ENCODE results near the gene RNU1-3. TPM values are rescaled to one million over a fixed set of nuclear protein-coding genes. Genes with fewer than 3 reads are reported as not detected.
"Not testable (repeated sequence)": the region's sequence is repeated elsewhere in the genome, so short reads cannot be mapped to it uniquely, and the experiment has no call there.

The RNU1-3 gene
- total RNA-seq, 1 experiment from 2014 or later = under 0.01 TPM

DNA sequence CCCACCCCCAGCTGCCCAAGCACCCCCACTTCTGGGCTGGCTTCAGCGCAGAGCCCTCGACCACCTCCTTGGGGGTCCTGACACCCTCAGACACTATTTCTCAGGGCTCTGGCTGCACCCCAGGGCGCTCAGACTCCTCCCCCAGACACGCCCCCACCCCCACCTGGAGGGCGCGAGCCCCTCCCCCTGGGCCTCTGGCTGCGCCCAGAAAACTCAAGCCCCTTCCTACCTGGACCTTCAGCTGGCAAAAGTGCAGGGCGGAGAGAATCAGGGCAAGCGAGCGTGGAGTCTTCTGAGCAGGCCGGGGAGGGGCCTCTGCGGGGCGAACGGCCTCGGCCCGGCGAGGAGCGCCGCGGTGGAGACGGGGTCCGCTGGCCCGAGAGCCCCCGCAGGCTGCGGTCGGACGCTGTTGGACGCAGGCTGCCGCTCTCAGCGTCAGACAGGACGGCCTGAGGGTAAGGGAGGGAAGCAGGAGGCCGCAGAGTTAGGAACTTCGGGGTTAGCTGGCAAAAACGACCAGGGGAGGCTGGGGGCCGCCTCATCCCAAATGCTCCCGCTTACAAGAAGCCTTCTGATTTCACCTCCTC is 36.0 kb downstream of the RNU1-3 start:
- peak in 1 of 2 experiments; percentile 73 for DNase-seq (ENCODE audit: low read depth in 1 of 2, low spot score in 2 of 2)
- H3K9me3 ChIP-seq (replicated peaks) = no peaks in the 10 kb centered on the region; the same call in 1 of the 2 replicates
- H3K4me3 ChIP-seq = no peak overlapping the region
- H3K36me3 ChIP-seq = peaks cover 51% of the 10 kb centered on the region
- no peaks in the 10 kb centered on the region for H3K27me3 ChIP-seq (replicated peaks)
- no peaks in the 10 kb centered on the region for H3K4me1 ChIP-seq (replicated peaks)
- no peak overlapping the region for H3K27ac ChIP-seq

DNA sequence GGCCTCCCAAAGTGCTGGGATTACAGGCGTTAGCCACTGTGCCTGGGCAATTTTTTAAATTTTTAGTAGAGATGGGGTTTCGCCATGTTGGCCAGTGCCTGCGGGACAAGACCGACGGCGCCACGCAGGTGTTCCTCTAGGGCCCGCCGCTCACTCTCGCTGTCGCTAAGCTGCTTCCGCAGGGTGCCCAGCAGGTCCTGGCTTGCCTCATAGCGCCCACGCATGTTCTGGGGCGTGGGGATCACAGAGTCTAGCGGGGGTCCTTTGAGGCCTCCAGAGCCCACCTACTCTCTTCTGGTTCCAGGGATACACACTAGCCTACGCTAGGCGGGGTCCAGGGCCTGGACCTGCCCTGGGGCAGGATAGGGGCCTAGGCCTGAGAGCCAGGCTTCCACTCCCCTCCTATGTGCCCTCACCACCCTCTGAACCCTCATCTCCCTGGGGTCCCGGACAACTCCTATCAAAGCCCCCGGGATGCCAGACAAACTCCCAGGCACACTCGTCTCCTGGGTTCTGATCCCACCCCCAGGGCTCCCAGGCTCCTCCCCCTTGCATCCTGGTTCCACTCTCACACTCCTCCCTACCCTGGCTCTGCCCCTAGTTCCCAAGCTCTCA is 36.7 kb downstream of the RNU1-3 start:
- not testable (repeated sequence) for H3K9me3 ChIP-seq (replicated peaks); H3K27ac ChIP-seq; H3K4me3 ChIP-seq; H3K4me1 ChIP-seq (replicated peaks); H3K27me3 ChIP-seq (replicated peaks)
- H3K36me3 ChIP-seq = peaks cover 58% of the 10 kb centered on the region
- peak in 1 of 2 experiments; percentile 72 for DNase-seq (ENCODE audit: low read depth in 1 of 2, low spot score in 2 of 2)

DNA sequence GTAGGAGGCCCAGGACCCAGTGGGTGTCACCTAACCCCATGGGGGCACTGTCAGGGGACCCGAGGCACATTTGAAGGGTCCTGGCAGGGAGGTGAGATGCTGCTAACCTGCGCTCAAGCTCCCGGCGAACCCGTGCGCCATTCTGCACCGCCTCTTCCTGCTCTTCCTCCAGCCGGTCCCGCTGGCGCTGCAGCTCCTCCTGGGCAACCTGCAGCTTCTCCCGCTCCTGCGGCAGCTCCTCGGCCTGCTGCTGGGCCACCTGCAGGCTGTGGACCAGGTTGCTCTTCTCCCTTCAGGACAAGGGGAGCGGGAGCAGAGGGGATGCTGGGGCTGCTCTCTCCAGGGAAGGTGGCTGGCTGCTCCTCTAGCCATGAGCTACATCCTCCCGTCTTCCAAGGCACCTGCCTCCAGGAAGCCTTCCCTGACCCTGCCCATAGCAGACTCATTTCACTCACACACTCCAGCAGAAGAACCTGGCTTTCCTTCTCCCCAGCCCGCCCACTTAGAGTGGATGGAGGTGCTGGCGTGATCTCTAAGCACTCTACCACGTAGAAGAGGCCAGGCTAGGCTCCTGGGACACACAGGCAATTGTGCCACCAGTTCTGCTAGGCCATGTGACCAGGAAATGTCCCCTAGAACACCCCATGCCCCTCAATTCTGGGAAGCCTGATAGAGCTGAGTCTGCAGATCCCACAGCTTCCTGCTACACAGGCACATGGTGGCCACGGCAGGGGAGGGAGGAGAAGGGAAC is 38.2 kb downstream of the RNU1-3 start:
- Histone ChIP-seq H3K4me1 (replicated peaks) (no peaks in the 10 kb centered on the region), H3K27ac (no peak overlapping the region), H3K4me3 (no peak overlapping the region), H3K27me3 (replicated peaks) (no peaks in the 10 kb centered on the region), H3K36me3 (peaks cover 68% of the 10 kb centered on the region), H3K9me3 (replicated peaks) (no peaks in the 10 kb centered on the region; the same call in 1 of the 2 replicates)
- DNase-seq (ENCODE audit: low read depth in 1 of 2, low spot score in 2 of 2) = peak in 1 of 2 experiments; percentile 69

DNA sequence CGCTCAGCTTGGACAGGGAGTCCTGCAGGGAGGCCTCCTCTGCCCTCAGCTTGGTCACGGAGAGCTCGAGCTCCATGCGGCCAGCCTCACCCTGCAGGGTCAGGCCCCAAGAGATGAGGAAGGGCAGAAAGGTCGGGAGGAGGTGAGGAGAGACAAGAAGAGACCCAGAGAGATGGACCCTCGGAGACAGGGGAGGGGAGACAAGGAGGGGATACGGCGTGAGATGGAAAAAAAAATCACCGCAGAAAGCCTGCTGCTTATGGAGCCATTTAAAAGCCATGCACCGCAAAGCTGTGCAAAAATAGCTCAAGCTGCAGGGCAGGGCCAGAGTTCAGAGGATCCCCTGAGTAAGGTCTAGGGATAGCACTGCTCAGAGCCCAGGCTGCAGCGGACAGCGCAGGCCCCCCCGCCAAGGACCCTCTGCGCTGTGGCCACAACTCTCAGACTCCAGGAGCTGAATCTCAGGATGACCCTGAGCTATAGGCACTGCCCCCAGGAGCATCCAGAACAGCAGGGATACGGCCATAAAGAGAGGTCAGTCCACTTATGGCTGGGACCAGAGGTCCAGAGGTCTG is 40.3 kb downstream of the RNU1-3 start:
- not testable (repeated sequence) for H3K9me3 ChIP-seq (replicated peaks); H3K27me3 ChIP-seq (replicated peaks); H3K4me1 ChIP-seq (replicated peaks); DNase-seq (ENCODE audit: low read depth in 1 of 2, low spot score in 2 of 2); H3K27ac ChIP-seq; H3K4me3 ChIP-seq
- H3K36me3 ChIP-seq = peaks cover 62% of the 10 kb centered on the region

DNA sequence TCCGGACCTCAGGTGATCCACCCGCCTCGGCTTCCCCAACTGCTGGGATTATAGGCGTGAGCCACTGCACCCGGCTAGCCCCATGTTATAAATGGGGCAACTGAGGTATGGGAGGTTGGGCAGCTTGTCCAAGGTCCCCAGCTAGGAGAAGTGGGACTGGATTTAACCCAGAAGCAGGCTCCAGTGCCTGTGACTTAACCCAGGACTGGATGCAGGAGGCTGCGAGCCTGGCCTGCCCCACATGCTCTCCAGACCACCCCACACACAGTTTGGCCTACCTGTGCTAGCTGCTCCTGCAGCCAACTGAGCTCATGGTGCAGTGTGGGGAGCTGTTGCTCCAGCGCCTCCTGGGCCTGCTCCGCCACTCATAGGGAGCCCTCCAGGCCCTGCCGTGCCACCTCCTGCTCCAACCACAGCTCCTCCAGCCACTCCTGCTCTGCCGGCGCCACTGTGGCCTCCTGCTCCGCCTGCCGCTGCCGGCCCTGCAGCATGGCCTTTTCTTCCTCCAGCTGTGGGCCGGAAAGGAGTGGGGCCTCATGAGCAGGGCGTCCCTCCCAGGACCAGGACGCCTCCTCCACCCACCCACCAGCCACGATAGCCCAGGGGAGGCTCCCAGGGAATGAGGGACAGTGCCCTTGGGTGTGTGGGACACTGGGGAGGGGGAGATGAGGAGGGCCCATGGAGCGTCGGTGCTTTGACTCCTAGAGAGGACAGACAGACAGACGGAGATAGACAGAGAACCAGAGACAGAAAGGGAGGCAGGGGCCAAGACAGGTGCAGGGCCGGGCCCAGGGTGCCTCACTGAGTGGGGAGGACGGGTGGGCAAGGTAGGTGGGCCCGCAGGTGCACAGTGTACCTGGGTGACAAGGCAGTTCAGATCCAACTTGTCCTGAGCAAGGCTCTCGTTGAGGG is 41.0 kb downstream of the RNU1-3 start:
- DNase-seq (ENCODE audit: low read depth in 1 of 2, low spot score in 2 of 2) = peak in 1 of 2 experiments; percentile 76
- H3K9me3 ChIP-seq (replicated peaks) = no peaks in the 10 kb centered on the region
- H3K4me3 ChIP-seq = no peak overlapping the region
- no peaks in the 10 kb centered on the region for H3K4me1 ChIP-seq (replicated peaks)
- peaks cover 57% of the 10 kb centered on the region for H3K36me3 ChIP-seq
- no peaks in the 10 kb centered on the region for H3K27me3 ChIP-seq (replicated peaks)
- no peak overlapping the region for H3K27ac ChIP-seq

DNA sequence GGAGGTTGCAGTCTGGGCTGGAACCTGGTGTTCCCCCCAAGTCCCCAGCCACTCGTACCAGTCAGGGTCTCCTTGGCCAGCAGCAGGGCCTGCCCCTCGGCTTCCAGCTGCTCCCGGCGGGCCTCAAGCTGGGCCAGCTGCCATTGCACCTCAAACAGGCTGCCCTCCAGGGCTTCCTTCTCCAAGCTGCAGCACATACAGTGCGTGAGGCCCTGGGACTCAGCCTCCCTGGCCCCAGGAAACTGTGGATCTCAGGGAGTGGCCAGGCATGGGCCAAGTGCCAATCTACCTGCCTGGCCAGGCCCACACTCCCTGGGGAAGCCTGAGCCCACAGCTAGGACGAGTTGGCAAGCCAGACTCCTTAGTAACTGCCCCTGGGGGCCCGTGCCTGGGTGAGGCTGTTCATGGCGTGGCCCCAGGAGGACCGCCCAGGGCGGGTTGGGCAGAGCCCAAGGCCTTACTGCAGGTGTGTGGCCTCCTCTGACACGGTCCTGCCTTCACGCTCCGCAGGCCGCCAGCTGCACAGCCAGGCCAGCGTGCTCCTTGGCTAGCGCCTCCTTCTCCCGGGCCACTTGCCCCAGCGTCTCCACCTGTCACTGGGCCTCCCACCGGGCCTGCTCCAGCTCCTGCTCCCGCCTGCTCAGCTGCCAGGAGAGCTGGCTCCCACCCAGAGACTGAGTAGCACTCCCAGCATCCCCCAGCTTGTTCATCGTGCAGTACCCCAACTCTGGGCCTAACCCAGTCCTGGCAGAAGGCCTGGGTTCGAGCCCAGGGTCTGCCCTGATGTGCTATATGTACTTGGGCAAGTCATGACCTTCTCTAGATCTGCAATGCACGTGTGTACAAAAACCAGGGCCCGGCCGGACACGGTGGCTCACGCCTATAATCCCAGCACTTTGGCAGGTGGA is 42.7 kb downstream of the RNU1-3 start:
- H3K4me1 ChIP-seq (replicated peaks); H3K9me3 ChIP-seq (replicated peaks); H3K4me3 ChIP-seq; H3K27ac ChIP-seq; H3K27me3 ChIP-seq (replicated peaks): not testable (repeated sequence)
- H3K36me3 ChIP-seq = peaks cover 43% of the 10 kb centered on the region
- peak in 1 of 2 experiments; percentile 76 for DNase-seq (ENCODE audit: low read depth in 1 of 2, low spot score in 2 of 2)

DNA sequence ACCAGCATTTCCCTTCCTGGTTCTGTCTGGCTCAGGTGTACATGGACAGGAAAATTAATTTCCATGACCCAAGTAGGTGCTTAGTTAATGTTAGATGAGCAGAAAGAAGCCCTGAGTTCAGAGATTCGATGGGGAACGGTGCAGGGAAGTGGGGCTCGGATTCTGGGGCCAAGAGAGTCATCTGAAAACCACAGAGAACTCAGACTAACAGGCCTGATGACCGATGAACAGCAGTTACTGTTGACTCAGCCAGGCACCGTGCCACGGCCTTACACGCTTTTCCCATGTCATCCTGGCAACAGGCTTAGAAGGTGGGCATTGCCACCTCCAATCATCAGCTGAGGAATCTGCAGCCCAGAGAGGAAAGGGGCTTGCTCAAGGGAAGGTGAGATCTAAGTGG is 43.4 kb downstream of the RNU1-3 start:
- DNase-seq (ENCODE audit: low read depth in 1 of 2, low spot score in 2 of 2) = peak in 1 of 2 experiments; percentile 63
- H3K4me3 ChIP-seq; H3K9me3 ChIP-seq (replicated peaks); H3K27ac ChIP-seq; H3K27me3 ChIP-seq (replicated peaks); H3K4me1 ChIP-seq (replicated peaks): not testable (repeated sequence)
- peaks cover 40% of the 10 kb centered on the region for H3K36me3 ChIP-seq

DNA sequence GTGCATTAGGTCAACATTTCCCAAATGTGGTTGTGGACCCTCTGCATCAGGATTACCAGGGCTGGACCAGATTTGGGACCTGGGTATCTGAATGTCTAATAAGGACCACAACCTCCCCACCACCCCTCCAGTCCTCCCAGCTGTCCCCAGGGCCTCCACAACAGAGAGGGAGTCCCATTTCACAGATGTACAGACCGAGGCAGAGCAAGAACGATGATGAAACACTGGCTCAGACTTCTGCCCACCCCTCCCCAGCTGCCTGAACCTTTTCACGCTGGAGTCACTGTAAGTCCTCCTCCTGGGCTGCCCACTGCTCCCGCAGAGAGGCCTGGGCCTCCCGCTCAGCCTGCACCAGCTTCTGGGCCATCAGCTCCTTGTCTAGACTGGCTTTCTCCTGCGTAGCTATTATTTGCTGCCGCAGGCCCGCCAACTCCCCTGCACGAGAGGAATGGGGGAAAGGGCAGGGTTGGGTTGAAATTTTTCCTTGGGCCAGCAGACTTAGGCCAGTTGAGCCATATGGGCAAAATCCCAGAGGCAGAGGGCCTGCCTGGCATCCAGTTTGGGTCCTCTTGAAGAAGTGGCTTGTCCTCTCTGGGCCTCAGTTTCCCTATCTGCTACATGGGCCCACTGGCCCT is 45.0 kb downstream of the RNU1-3 start:
- peak in 1 of 2 experiments; percentile 64 for DNase-seq (ENCODE audit: low read depth in 1 of 2, low spot score in 2 of 2)
- not testable (repeated sequence) for H3K4me3 ChIP-seq; H3K9me3 ChIP-seq (replicated peaks); H3K27ac ChIP-seq; H3K4me1 ChIP-seq (replicated peaks); H3K27me3 ChIP-seq (replicated peaks)
- peaks cover 37% of the 10 kb centered on the region for H3K36me3 ChIP-seq

DNA sequence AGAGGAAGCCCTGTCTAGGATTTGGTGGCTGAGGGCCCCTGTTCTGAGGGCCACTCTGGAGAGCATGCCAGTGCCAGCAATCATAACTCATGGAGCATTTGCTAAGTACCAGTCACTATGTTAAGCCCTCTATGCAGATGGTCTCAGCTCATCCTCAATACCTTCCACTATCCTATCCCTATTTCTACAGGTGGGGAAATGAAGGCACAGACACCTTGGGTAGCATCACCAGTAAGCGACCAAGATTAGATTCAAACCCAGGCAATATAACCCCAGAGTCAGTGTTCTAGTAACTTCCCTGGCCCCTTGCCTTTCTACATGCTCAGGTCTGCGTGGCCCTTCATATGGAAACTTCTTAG is 45.5 kb downstream of the RNU1-3 start:
- Histone ChIP-seq H3K9me3 (replicated peaks) (no peaks in the 10 kb centered on the region), H3K36me3 (peaks cover 37% of the 10 kb centered on the region), H3K27me3 (replicated peaks) (no peaks in the 10 kb centered on the region), H3K4me1 (replicated peaks) (0 out of 2 replicates have a peak, but pooled peaks cover 3% of the 10 kb centered on the region), H3K4me3 (no peak overlapping the region), H3K27ac (no peak overlapping the region)
- no peak for DNase-seq (ENCODE audit: low read depth in 1 of 2, low spot score in 2 of 2)

DNA sequence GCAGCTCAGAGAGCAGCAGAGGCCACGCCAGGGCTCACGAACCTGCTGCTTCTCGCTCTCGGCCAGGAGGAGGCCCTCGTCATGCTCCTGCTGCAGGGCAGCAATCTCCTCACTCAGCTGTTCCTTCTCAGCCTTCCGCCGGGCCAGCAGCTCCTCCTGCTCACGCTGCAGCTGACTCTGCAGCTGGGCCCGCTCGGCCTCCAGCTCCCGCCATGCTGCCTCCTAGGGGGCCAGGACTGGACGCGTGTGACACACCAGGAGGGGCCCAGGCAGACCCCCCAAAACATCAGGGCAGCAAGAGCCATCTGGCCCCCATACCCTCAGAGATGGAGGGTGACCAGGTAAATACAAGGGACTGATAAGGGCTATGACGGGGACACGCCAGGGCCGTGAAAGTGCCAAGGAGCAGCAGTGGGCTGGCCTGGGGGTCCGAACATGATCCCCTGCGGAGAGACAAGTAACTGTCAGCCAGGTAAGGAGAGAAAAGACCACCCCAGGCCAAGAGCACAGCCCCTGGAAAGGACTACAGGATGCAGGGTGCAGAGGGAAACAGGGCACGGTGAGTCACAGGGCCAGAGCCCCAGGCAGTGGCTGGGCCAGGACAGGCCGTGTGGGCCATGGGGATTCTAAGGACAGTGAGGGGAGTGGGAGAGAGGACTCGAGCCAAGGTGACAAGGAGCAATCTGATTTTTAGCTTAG is 46.8 kb downstream of the RNU1-3 start:
- H3K4me1 ChIP-seq (replicated peaks); H3K4me3 ChIP-seq; H3K27ac ChIP-seq; H3K27me3 ChIP-seq (replicated peaks); H3K9me3 ChIP-seq (replicated peaks): not testable (repeated sequence)
- peaks cover 26% of the 10 kb centered on the region for H3K36me3 ChIP-seq
- peak in 1 of 2 experiments; percentile 57 for DNase-seq (ENCODE audit: low read depth in 1 of 2, low spot score in 2 of 2)

DNA sequence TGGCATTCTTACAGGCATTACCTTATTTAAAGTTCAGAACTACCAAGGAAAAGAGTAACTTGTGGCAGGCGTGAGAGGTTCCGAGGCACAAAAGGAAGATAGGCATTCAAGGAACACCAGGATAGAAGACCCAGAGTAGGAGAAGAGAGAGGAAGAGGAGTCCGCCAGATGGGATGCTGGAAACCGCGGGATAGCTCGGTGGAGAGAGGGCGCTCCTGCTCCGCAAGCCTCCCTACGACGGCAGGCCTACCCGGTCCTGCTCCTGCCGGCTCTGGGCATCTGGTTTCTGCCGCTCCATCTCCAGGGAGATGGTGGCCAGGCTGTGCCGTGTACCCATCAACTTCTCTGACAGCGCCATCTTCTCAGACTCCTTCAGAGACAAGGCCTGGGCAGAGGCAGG is 48.0 kb downstream of the RNU1-3 start:
- peak in 1 of 2 experiments; percentile 67 for DNase-seq (ENCODE audit: low read depth in 1 of 2, low spot score in 2 of 2)
- Histone ChIP-seq H3K9me3 (replicated peaks) (no peaks in the 10 kb centered on the region), H3K27ac (no peak overlapping the region), H3K27me3 (replicated peaks) (0 out of 2 replicates have a peak, but pooled peaks cover 4% of the 10 kb centered on the region), H3K4me1 (replicated peaks) (peaks cover 5% of the 10 kb centered on the region), H3K4me3 (no peak overlapping the region), H3K36me3 (peaks cover 16% of the 10 kb centered on the region)
